ENCODE results near the gene COL20A1. TPM values are rescaled to one million over a fixed set of nuclear protein-coding genes. Genes with fewer than 3 reads are reported as not detected.
"Not testable (repeated sequence)": the region's sequence is repeated elsewhere in the genome, so short reads cannot be mapped to it uniquely, and the experiment has no call there.

COL20A1 gene
- total RNA-seq: not detected in 2 replicates

DNA sequence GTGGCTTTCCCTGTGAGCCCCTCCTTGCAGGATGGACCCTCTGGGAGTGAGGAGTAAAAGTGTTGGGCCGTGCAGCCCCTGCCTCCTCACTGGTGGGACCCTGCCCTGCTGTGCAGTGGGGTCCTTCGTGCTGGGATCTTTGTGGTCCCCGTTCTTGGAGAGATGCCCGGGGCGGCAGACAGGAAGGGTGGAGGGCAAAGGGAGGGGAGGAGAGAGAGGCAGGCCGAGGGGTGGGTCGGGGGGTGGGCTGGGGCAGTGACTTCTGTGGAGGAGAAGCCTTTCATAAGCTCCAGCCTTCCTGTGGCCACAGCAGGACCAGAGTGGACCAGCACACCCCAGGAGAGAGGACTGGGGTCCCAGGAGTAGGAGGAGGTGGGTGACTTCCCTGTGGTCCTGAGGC lies at the start of gene COL20A1:
Gene COL20A1 (plus strand): TSS at position 283 of the 400 bp plus-strand sequence. CDS start 1,922 bp downstream, outside the sequence.
- no peak for DNase-seq (ENCODE audit: extremely low read depth, low read depth, low spot score)

DNA sequence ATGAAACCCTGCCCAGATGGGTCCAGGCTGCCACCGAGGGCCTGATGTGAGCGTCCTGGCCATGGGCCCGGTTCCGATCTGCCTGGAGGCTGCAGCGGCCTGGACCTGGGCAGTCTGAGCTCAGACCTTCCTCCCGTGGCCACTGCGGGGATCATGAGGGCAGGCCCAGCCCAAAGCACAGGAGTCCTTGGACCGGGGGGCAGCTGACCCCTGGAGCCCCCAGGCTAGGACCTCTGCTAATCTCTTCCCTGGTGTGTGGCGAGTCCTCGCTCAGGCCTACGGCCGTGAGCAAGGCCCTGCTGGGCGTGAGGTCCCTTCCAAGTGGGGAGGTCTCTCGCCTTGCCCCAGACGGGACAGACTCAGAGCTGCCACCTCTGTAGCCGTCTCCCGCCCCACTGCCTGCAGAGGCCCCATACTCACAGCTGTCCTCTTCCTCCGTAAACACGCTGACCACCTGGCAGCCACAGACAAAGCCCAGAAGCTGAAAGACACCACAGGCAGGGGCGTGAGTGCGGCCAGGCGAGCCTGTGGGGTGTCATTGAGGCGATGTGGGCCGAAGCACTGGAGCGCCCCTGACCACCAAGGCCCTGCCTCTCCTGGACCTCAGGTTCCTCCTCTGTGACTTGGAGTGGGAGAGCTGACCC lies 49.3 kb upstream of the COL20A1 start:
- no peak for DNase-seq (ENCODE audit: extremely low read depth, low read depth, low spot score)

DNA sequence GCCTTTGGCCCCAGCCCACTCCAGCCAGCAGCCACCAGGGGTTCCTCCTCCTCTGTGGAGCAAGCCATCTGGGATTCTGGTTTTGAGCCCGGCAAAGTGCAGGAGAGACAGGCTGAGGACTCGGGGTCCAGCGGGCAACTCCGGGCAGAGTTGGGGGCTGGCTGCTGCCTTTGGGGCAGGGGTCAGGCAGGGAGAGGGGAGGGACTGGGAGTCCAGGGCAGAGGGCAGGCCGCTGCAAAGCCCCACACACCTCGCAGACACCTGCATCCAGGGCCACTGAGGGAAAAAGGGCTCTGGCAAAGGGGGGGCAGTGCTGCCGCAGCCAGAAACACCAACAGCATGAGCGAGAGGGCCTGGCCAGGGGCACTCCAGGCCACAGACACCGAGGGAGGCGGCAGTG lies 48.5 kb upstream of the COL20A1 start:
- no peak for DNase-seq (ENCODE audit: extremely low read depth, low read depth, low spot score)

DNA sequence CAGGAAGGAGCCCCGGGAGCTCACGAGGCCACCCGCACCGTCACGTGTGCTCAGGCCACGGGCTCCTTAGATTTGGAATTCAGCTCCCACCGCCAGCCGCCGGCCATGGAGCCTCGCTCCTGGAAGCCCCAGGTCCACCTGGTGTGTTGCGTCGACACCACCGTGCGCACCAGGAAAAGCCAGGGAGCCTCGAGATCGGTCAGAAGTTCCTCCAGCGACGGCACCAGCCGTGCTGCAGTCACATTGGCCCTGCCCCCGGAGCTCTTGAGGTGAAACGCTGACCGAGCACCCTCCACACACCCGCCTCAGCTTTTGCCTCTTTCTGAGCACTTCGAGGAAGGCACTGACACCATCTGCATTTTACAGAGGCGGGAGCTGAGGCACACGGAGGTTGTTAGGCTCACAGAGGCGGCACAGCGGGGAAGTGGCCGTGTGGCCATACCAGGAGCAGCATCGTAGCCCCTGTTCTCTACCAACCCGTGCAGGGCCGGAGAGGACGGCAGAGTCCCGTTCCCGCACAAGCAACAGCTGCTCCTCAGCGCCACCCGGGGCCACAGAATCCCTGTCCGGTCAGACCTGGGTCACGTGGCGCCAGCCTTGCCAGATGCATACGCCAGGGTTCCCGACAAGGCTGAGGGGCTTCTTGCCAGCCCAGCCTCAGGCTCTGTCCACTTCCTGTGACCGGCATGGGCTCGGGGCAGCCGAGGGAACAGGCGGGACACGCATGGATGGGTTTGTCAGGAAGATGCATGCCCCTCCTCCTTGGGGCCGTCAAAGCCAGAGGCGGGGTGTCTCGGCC lies 46.3 kb upstream of the COL20A1 start:
- DNase-seq (ENCODE audit: extremely low read depth, low read depth, low spot score): no peak

DNA sequence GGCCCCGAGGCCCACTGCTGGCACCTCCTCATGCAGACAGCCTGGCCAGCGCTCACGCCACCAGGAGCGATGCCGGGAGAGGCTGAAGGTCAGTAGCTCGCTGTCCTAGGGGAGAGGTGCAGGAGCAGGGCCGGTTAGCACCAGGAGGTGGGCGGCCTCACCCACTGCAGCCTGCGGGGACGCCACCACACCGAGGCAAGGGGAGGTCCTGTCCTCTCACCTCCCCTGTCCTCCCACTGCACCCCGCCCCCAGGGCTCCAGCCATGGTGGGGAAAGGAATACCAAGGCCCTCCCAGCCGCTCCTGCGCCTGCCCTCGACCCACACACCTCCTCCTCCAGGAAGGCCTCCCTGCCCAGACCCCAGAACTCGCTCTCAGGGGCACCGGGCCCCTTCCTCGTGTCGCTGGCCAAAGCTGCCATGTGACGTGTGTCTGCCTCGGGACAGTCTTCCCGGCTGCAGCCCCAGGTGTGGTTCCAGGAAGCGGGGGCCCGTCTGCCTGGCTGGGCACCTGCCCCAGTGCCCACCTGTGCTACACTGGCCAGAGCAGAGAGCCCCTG lies 45.2 kb upstream of the COL20A1 start:
- DNase-seq (ENCODE audit: extremely low read depth, low read depth, low spot score): no peak

DNA sequence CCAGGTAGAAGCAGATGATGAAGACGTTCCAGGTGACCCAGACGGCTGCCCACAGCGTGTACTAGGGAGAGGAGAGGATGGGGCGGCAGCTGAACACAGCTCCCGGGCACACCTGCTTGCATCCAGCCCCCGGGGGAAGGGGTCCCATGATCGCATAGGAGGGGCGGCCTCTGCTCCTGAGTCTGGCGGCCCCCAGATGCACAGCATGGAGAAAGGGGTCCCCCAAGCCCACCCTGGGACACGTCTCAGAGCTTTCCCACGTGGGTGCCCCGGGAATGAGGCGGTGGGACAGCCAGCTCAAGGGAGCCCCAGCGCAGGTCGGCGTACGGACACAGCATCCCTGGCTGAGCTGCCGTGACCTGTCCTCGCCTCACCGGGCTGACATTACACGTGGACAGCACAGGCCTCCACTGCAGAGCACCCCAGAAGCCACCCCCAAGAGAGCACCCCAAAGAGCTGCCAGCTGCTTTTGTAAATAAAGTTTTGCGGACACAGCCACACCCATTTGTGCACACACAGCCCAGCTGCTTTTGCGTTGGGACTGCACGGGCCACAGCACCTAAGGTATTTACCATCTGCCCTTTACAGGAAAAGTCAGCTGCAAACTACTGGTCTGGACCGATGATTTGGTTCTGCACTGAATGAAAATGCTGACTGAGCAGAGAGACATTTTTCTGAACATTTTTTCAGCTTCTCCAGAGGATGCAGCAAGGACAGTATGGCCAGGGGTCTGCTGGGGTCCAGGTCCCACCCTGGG lies 44.0 kb upstream of the COL20A1 start:
- DNase-seq (ENCODE audit: extremely low read depth, low read depth, low spot score): no peak

DNA sequence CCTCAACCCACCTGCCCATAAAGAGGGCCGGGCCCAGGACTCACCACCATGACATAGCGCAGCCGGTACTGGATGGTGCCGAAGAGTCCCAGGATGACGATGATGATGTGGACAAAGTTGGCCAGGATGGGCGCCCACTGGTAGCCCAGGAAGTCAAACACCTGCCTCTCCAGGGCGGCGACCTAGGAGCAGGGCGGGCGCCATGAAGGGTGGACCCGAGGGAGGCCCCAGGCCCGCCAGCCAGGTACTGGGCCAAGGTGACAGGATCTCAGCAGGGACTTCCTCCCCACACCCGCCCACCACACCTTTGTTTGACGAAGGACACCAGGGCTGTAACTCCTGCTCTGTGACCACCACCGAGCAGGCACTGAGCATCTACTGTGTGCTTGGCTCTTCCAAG lies 43.1 kb upstream of the COL20A1 start:
- no peak for DNase-seq (ENCODE audit: extremely low read depth, low read depth, low spot score)

DNA sequence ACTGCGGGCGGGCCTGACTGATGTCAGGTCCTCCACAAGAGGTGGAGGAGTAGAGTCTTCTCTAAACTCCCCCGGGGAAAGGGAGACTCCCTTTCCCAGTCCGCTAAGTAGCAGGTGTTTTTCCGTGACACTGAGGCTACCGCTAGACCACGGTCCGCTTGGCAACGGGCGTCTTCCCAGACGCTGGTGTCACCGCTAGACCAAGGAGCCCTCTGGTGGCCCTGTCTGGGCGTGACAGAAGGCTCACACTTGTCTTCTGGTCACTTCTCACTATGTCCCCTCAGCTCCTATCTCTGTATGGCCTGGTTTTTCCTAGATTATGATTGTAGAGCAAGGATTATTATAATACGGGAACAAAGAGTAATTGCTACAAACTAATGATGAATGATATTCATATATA lies 41.6 kb upstream of the COL20A1 start:
- DNase-seq (ENCODE audit: extremely low read depth, low read depth, low spot score): not testable (repeated sequence)

DNA sequence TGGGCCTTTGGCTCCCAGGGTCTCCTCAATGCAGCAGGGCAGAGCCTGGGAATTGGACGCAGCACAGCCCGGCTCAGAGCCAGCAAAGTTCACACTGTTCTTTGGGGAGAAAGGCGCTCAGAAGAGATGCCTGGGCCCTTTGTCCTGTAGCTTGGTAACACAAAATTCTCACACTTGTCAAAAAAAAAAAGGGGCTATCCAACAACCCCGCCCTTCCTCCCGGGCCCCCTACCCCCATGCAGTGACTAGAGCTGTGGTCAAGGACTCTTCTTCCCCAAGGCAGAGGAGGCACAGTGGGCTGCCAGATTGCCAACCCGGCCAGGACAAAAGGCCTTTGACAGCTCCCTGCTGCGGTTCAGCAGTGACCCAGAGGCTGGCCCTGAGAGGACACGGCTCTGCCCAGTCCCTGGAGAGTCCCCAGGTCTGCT lies 40.7 kb upstream of the COL20A1 start:
- DNase-seq (ENCODE audit: extremely low read depth, low read depth, low spot score): no peak

DNA sequence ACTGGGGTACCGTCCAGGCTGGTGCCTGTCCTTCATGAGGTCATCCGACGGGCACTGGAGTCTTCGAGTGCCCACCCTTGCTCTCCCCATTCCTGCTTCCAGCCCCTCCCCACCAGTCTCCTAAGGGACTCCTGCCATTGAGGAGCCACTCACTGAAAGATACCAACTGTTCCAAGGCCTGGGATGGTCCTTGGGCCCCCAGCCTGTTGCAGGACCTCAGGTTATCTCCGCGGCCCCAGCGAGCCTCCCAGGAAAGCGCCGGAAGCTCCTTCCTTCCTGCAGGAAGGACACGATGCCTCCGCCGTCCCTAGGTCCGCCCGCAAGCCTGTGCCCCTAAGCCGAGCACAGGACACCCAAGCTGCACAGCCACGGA lies 39.9 kb upstream of the COL20A1 start:
- DNase-seq (ENCODE audit: extremely low read depth, low read depth, low spot score): no peak

DNA sequence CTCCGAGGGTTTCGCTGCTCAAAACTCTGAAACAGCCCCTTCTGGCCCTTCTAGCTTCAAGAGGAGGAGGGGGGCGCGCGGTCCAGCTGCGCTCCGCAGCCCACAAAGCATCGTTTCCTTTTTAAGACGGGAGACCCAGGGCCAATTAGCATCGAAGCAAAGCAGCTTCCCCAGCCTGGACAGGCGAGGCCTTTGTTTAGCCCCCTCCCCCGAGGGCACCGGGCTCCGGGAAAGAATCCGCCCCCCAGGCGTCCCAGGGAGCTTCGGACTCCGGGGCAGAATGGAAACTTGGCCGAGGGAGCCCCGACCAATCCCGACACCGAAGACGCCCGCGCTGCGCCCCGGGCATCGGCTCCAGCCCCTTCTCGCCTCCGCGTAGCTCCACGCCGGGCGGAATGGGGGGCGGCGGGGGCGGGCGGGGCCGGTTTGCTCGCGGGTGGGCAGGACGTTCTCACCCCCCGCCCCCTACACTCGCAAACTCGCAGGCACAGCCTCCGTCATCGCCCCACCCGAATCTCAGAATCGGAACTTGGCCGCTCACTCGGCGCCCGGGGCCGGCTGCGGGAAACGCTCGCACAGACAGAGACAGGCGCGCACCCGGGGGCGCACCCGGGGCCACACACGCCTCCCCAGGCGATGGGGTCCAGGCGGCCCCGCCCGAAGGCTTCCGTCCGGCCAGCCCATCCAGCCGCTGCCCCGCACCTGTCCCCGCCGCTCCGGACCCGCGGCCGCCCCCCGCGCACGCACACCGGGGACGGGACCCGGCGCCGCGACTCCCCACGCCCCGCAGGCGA lies 39.4 kb upstream of the COL20A1 start:
- DNase-seq (ENCODE audit: extremely low read depth, low read depth, low spot score): no peak

DNA sequence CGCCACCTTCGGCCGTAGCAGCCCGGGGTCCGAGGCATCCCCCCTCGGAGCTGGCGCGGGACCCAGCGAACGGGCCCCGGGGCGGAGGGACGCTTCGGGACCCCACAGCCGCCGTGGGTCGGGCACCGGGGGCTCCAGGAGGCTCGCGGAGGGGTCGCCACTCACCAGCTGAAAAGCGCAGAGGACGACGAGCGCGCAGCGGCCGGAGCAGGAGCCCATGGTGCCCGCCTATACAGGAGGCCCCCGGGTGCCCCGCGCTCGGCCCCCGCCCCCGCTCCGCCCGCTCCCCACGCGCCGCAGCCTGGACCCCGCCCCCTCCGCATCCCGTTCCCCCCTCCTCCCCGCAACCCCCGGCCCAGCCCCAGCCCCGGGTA lies 38.8 kb upstream of the COL20A1 start, which contains the start of gene NKAIN4:
Gene NKAIN4 (minus strand): TSS at position 232 of the 374 bp plus-strand sequence. CDS start 13 bp downstream, at position 219.
- no peak for DNase-seq (ENCODE audit: extremely low read depth, low read depth, low spot score)

DNA sequence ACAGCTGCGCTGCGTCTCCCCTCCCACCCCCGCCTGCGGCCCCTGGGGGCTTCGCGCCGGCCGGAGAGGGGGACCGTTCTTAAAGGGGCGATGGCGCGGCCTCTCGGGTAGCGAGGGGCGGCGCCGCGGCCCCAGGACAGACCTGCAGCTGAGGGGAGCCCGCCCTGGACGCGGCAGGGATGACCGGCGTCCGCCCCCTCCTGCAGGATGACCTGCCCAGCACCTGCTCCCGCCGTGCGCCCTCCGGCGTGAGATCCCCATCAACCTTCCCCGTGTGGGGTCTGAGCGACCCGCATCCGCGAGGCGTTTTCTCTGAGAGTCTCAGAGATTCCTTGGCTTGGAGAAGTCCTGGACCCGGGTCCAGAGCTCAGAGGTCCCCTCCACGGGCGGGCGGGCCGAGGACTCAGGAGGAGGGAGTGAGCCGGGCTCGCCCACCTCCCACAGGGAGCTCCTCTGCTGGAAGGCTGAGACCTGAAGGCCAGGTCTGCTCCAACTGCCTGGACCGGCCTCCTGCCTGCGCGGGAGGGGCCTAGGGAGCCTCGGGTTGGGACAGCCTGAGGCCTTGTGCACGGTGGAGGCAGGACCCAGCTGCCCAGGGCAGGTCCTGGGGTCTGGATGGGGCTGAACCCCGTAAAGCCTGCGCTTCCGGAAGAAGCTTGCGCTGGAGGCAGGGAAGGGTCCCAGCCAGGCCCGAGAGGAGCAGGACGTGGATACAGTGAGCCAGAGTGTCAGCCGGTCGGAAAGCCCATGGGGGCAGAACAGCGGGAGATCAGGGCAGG lies 38.2 kb upstream of the COL20A1 start:
- no peak for DNase-seq (ENCODE audit: extremely low read depth, low read depth, low spot score)

DNA sequence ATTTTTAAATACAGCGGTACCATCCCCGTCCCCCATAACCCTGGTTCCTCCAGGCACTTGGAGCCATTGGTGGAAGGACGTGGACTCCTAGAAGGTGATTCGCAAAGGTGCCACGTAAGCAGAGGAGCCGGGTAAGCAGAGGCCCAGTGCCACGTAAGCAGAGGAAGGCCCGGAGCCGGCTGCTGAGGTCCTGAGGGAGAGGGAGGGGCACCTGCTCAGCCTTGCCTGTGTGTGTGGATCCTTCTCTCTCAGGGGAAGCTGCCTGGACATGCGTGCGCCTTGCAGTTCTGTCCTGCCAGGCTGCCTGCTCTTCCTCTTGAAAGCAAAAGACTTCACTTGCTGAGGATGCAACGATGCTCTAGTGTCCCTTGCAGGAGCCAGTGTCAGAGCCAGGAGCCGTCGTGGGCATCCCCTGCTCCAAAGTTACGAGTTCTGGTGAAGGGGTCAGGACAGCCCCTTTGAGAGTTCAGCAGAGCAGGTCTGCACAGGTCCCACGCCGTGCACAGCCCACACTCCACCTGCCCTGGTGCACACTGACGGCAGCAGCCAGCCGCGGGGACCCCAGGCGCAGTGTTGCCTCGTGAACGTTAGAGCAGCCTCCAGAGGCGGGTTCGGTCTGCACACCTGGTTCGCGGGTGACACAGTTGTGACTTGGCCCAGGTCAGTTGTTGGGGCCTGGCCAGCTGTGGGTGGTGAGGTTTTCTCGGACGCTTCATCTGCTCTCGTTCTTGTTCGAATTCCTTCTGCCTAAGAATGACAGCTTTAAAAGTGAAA lies 36.9 kb upstream of the COL20A1 start:
- DNase-seq (ENCODE audit: extremely low read depth, low read depth, low spot score): no peak

DNA sequence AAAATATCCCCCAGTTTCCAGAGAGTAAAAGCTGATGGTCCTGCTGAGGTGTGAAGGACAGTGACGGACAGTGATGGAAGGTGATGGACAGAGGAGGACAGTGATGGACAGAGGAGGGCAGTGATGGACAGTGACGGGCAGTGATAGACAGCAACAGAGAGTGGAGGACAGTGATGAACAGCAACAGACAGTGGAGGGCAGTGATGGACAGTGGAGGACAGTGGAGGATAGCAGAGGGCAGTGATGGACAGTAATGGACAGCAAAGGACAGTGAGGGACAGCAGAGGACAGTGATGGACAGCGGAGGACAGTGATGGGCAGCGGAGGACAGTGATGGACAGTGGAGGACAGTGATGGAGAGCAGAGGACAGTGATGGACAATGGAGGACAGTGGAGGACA lies 36.0 kb upstream of the COL20A1 start:
- no peak for DNase-seq (ENCODE audit: extremely low read depth, low read depth, low spot score)

DNA sequence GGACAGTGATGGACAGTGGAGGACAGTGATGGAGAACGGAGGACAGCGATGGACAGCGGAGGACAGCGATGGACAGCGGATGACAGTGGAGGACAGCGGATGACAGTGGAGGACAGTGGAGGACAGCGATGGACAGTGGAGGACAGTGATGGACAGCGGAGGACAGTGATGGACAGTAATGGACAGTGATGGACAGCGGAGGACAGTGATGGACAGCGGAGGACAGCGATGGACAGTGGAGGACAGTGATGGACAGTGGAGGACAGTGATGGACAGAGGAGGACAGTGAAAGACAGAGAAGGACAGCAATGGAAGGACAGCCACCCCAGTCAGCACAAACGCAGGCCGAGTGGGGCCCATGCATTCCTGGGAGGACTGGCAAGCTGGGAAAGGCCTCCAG lies 35.4 kb upstream of the COL20A1 start:
- DNase-seq (ENCODE audit: extremely low read depth, low read depth, low spot score): no peak

DNA sequence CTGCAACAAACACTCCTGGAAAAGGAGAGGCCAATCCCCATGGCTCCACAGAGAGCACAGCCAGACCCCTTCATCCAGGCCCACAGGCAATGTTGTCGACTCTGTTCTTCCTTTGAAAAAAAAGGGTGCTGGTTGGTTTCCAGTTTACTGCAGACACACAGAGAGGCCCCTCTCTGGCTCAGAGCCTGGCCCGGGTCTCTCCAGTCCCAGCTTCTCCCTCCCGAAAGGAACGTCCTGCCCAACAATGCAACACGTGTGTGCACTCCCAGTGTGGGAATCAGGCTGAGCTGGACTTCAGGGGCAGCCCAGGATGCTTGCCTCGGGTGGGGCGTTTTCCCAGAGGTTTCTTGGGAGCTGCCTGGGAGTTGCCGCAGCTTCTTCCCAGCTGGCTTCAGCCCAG lies 34.2 kb upstream of the COL20A1 start:
- no peak for DNase-seq (ENCODE audit: extremely low read depth, low read depth, low spot score)

DNA sequence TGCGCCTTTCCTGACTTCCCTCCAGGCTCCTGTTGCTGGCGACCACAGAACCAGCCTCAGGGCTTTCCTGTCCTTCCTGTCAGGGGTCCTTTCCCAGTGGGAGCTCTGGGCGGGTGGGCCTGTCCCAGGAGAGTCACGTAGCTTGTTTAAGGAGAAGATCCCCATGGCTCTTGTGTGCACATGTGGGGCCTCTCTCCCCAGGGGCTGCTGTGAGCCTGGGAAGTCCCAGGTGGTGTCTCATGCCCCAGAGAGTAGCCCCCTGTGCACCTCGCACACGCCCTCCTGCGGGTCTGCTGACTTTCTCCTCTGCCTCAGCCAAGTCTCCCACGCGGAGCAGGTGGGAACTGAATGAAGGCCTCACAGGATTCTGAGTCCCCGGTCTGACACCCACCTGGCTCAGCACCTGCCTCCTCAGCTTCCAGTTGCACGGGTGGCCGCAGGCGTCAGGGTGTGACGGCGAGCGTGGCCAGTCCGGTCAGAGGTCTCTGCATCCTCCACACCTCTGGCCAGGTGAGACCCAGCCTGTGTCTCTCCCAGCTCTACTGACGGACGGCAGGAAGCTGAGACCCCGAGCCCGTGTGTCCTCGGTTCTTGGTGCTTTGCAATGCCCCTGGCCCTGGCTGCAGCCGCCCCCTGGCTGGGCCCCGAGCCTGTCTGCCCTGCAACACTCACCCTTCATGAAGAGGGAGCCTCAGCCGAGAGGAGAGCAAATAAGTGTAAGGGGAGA lies 33.1 kb upstream of the COL20A1 start:
- DNase-seq (ENCODE audit: extremely low read depth, low read depth, low spot score): no peak
